Caco-2 (cell line): ENCODE measurements around the gene STUB1. TPM values are rescaled to one million over a fixed set of nuclear protein-coding genes. Genes with fewer than 3 reads are reported as not detected.

Experiments
- total RNA-seq: library from RNA; stranded (reverse); gene quantifications from 2 replicates; pipeline ENCODE4 v1.2.3, GENCODE V29; 2022

The STUB1 gene
- total RNA-seq, 1 experiment from 2014 or later, result 77.8 TPM

Other genes with a start within 250 kb of the STUB1 start
- 85.3 and 87.9 TPM in 2 replicates for gene CAPN15, start 152.7 kb upstream of the STUB1 start, total RNA-seq
- gene PRR35, start 120.0 kb upstream of the STUB1 start, total RNA-seq, result 0.14 TPM in 1 of 2 replicates, not detected in the other
- not detected in 2 replicates for gene NHLRC4, start 113.4 kb upstream of the STUB1 start, total RNA-seq
- 45.3 and 45.8 TPM in 2 replicates for gene PIGQ, start 110.4 kb upstream of the STUB1 start, total RNA-seq
- 18.7 and 19.1 TPM in 2 replicates for gene RAB40C, start 90.3 kb upstream of the STUB1 start, total RNA-seq
- gene WFIKKN1, start 49.4 kb upstream of the STUB1 start, total RNA-seq, result 0.39 and 0.54 TPM in 2 replicates
- gene METTL26, start 44.1 kb upstream of the STUB1 start, total RNA-seq, result 67.1 and 67.4 TPM in 2 replicates
- 33.0 and 40.7 TPM in 2 replicates for gene MCRIP2, start 38.6 kb upstream of the STUB1 start, total RNA-seq
- 57.8 and 60.9 TPM in 2 replicates for gene WDR90, start 31.0 kb upstream of the STUB1 start, total RNA-seq
- 96.7 and 106 TPM in 2 replicates for gene RHOT2, start 12.3 kb upstream of the STUB1 start, total RNA-seq
- 2.9 and 3.2 TPM in 2 replicates for gene RHBDL1, start 4.7 kb upstream of the STUB1 start, total RNA-seq
- 46.7 and 52.4 TPM in 2 replicates for gene JMJD8, start 3.9 kb downstream of the STUB1 start, total RNA-seq
- gene WDR24, start 10.0 kb downstream of the STUB1 start, total RNA-seq, result 10.8 and 11.7 TPM in 2 replicates
- 5.9 and 10.5 TPM in 2 replicates for gene FBXL16, start 25.4 kb downstream of the STUB1 start, total RNA-seq
- gene METRN, start 34.7 kb downstream of the STUB1 start, total RNA-seq, result 20.0 and 23.4 TPM in 2 replicates
- gene ANTKMT, start 40.7 kb downstream of the STUB1 start, total RNA-seq, result 39.7 and 42.6 TPM in 2 replicates
- gene CCDC78, start 46.0 kb downstream of the STUB1 start, total RNA-seq, result 3.5 and 4.6 TPM in 2 replicates
- 6.8 and 9.7 TPM in 2 replicates for gene HAGHL, start 46.7 kb downstream of the STUB1 start, total RNA-seq
- 42.9 and 44.5 TPM in 2 replicates for gene CIAO3, start 60.6 kb downstream of the STUB1 start, total RNA-seq
- gene MSLN, start 80.3 kb downstream of the STUB1 start, total RNA-seq, result 0.36 and 0.39 TPM in 2 replicates
- 42.2 and 44.0 TPM in 2 replicates for gene RPUSD1, start 108.0 kb downstream of the STUB1 start, total RNA-seq
- gene CHTF18, start 108.2 kb downstream of the STUB1 start, total RNA-seq, result 97.6 and 102 TPM in 2 replicates
- gene GNG13, start 120.3 kb downstream of the STUB1 start, total RNA-seq, result not detected in 2 replicates